Stimulated activated naive B cell treated with anti-CD40 and anti-IgM and Interleukin-4, amounts not matched to agents 10 μg/mL and 1 μg/mL and 100 μg/mL, for 72 hours (primary cell): ENCODE results near the gene OS9.

Source experiments
- ATAC-seq, 2 donors: fragments of 150-1000 bp; cut with Tn5 transposase; replicated peaks; 2 replicates each; pipeline ENCODE4 v1.10.0; 2021; ENCODE audit warnings: moderate library complexity in 1 of 2
- DNase-seq: peaks from one replicate; pipeline ENCODE4 v3.0.0; 2021
- H3K27ac Mint-ChIP-seq: one replicate; pipeline ENCODE4 v1.8.0; 2022; ENCODE audit warnings: mild to moderate bottlenecking, mixed read lengths
- H3K27me3 Mint-ChIP-seq, 2 donors: one replicate each; pipeline ENCODE4 v1.8.0; 2022; ENCODE audit warnings: mixed read lengths in 2 of 2
- H3K36me3 Mint-ChIP-seq, 2 donors: one replicate each; pipeline ENCODE4 v1.8.0; 2022; ENCODE audit warnings: mixed read lengths in 2 of 2, mild to moderate bottlenecking in 1 of 2
- H3K4me1 Mint-ChIP-seq, 2 donors: one replicate each; pipeline ENCODE4 v1.8.0; 2022; ENCODE audit warnings: mixed read lengths in 2 of 2, mild to moderate bottlenecking in 1 of 2
- H3K4me3 Mint-ChIP-seq, 2 donors: one replicate each; pipeline ENCODE4 v1.8.0; 2022; ENCODE audit warnings: mild to moderate bottlenecking in 2 of 2, mixed read lengths in 2 of 2, moderate library complexity in 1 of 2
- H3K9me3 Mint-ChIP-seq, 2 donors: one replicate each; pipeline ENCODE4 v1.8.0; 2022; ENCODE audit warnings: mixed read lengths in 2 of 2, mild to moderate bottlenecking in 1 of 2

OS9 gene

GRCh38 chr12:57763881-57764661 is 70.1 kb downstream of the OS9 start:
- H3K27me3 Mint-ChIP-seq: peaks cover 12 to 31% of the 10 kb centered on the region in 2 donors
- peaks cover 26 to 35% of the 10 kb centered on the region in 2 donors for H3K36me3 Mint-ChIP-seq
- H3K9me3 Mint-ChIP-seq: no peaks in the 10 kb centered on the region
- DNase-seq: no peak
- H3K4me1 Mint-ChIP-seq: peaks cover 26 to 60% of the 10 kb centered on the region in 2 donors
- no peak for ATAC-seq
- H3K27ac Mint-ChIP-seq: peak overlapping the region; percentile 26
- peak overlapping the region; percentile 89 to 94 for H3K4me3 Mint-ChIP-seq

DNA sequence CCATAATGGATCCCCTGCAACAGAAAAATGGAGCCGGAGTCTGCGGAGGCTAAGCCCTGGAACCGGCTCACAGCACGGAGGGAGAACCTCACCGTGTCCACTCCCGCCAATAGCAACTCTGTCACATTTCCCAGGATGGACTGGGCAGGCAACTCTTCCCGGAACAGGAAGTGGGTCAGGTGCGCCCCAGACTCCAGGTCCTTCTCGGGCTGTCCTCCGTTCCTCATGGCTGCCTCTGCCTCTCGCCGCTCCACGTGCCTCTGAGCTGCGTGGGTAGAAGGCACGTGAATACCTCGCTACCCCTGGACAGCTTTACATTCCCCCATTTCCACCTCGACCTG is 70.7 kb downstream of the OS9 start:
- Mint-ChIP-seq H3K27ac (peak overlapping the region; percentile 63), H3K36me3 (peaks cover 26 to 35% of the 10 kb centered on the region in 2 donors), H3K27me3 (peaks cover 12 to 31% of the 10 kb centered on the region in 2 donors), H3K4me3 (peak overlapping the region; percentile 89 to 94), H3K9me3 (no peaks in the 10 kb centered on the region), H3K4me1 (peaks cover 21 to 54% of the 10 kb centered on the region in 2 donors)
- no peak for DNase-seq
- ATAC-seq: peak; percentile 28 to 36

- Mint-ChIP-seq H3K4me3 (peak overlapping the region; percentile 89 to 94), H3K4me1 (peaks cover 19 to 54% of the 10 kb centered on the region in 2 donors), H3K27ac (peak overlapping the region; percentile 63), H3K27me3 (peaks cover 12 to 31% of the 10 kb centered on the region in 2 donors), H3K36me3 (peaks cover 30 to 36% of the 10 kb centered on the region in 2 donors), H3K9me3 (no peaks in the 10 kb centered on the region)
- DNase-seq: no peak
- ATAC-seq: peak; percentile 68 to 73
Observed at GRCh38 chr12:57765003-57765697, 71.2 kb downstream of the OS9 start.

GRCh38 chr12:57765698-57766463 is 71.9 kb downstream of the OS9 start:
- ATAC-seq: peak; percentile 15 to 29
- Mint-ChIP-seq H3K27ac (peak overlapping the region; percentile 63), H3K4me3 (peak overlapping the region; percentile 89 to 94), H3K4me1 (peaks cover 24 to 54% of the 10 kb centered on the region in 2 donors), H3K9me3 (no peaks in the 10 kb centered on the region), H3K36me3 (peaks cover 33 to 41% of the 10 kb centered on the region in 2 donors), H3K27me3 (peaks cover 12 to 31% of the 10 kb centered on the region in 2 donors)
- no peak for DNase-seq

DNA sequence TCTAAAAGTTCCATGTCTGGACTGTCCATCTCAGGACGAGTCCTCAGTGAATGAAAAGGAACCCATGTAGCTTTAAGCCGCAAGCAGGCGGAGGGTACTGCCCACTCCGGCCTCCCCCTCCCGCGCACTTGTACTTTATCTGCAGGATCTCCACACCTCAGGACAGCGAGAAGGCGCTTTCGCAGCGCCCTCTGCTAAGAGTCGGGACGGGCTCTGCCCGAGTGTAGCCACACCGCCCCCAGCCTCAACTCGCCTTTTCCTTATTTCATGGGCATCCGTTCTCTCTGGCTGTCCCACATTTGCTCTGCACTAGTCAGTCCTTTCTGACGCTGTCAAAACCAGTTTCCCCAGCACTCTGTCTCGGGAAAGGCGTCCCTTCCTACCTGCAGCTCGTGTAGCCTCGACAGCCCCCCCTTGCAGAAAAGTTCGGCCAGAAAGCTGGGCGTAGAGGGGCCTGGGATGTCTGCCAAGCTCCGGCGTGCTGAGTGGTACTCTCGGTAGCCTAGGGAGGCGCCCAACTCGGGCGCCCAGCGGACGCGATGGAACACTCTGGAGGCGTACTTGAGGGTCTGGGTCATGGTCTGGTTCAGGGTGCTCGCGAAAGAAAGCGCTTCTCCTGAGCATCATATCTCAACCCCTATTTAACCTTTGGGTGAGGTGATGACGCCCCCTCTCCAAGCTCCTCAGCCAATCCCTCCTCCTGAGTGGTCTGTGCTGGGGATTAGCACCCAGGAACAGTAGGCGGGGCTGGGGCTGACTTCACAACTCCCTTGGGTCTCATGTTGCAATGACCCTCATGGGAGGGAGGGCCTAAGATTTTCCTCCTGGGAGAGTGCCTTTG is 72.8 kb downstream of the OS9 start, which contains the start of gene CYP27B1:
Gene CYP27B1, minus strand, starts transcription at position 615 of the 841 bp plus-strand sequence. Its CDS starts 37 bp downstream, at position 578.
- peak within 1 kb of the TSS; percentile 89 to 94 for H3K4me3 Mint-ChIP-seq
- ATAC-seq (peak; percentile 25 to 26), DNase-seq (no peak)
- H3K27ac Mint-ChIP-seq: no peak within 1 kb of the TSS
- H3K36me3 Mint-ChIP-seq: peaks cover 33 to 40% of the 10 kb centered on the region in 2 donors
- peaks cover 12 to 31% of the 10 kb centered on the region in 2 donors for H3K27me3 Mint-ChIP-seq
- peaks cover 28 to 55% of the 10 kb centered on the region in 2 donors for H3K4me1 Mint-ChIP-seq
- no peaks in the 10 kb centered on the region for H3K9me3 Mint-ChIP-seq

DNA sequence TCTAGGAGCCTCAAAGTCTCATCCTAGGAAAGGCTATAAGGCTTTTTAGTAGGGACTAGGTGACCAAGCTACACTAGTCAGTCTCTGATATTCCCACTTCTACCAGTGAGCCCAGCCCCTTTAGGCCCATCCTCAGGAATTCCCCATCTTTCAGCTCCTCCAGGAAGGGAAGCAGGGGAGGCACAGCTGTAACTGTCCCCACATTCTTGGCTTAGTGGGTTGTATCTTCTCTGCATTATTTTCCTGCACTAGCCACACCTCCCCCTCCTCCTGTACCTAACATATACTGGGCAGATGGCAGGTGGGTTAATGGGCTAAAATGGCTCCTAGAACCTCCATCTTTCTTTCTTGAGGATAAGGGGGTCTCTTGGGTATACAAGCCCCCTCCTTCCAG is 73.4 kb downstream of the OS9 start:
- H3K4me3 Mint-ChIP-seq: no peak overlapping the region
- peaks cover 30 to 58% of the 10 kb centered on the region in 2 donors for H3K4me1 Mint-ChIP-seq
- ATAC-seq (no peak), DNase-seq (no peak)
- peaks cover 33 to 43% of the 10 kb centered on the region in 2 donors for H3K36me3 Mint-ChIP-seq
- H3K27me3 Mint-ChIP-seq: peaks cover 12 to 31% of the 10 kb centered on the region in 2 donors
- H3K9me3 Mint-ChIP-seq: no peaks in the 10 kb centered on the region
- no peak overlapping the region for H3K27ac Mint-ChIP-seq

DNA sequence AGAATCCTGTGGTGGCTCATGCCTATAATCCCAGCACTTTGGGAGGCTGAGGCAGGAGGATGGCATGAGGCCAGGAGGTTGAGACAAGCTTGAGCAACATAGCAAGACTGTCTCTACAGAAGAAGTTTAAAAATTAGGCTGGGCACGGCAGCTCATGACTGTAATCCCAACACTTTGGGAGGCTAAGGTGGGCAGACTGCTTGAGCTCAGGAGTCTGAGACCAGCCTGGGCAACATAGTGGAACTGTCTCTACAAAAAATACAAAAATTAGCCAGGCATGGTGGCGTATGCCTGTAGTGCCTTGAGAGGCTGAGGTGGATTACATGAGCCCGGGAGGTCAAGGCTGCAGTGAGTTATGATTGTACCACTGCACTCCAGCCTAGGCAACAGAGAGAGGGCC is 73.9 kb downstream of the OS9 start:
- ATAC-seq: no peak
- no peaks in the 10 kb centered on the region for H3K9me3 Mint-ChIP-seq
- peaks cover 14 to 31% of the 10 kb centered on the region in 2 donors for H3K27me3 Mint-ChIP-seq
- H3K36me3 Mint-ChIP-seq: peaks cover 34 to 45% of the 10 kb centered on the region in 2 donors
- H3K27ac Mint-ChIP-seq: no peak overlapping the region
- peaks cover 31 to 61% of the 10 kb centered on the region in 2 donors for H3K4me1 Mint-ChIP-seq
- no peak for DNase-seq
- no peak overlapping the region for H3K4me3 Mint-ChIP-seq

DNA sequence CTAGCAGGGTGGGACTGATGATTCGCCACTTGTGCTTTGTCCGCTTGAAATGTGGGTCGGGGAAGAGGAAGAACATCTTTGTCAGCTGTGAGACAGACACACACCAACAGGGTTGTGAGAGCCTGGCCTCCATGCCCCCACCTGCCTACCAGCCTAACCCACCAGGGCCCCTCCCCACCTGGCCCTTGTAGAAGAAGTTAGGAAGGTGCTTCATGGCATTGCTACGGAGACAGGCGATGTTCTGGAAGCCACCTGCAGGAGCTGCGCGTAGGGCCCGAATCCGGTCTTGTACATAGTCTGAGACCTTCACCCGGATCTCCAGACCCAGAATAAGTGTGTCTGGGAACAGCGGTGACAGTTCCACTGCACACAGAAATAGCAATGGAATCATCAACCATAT is 75.7 kb downstream of the OS9 start:
- Mint-ChIP-seq H3K4me3 (no peak overlapping the region), H3K27me3 (peaks cover 16 to 26% of the 10 kb centered on the region in 2 donors), H3K27ac (peak overlapping the region; percentile 43), H3K4me1 (peaks cover 30 to 61% of the 10 kb centered on the region in 2 donors), H3K9me3 (no peaks in the 10 kb centered on the region), H3K36me3 (peaks cover 35 to 46% of the 10 kb centered on the region in 2 donors)
- no peak for DNase-seq
- no peak for ATAC-seq

DNA sequence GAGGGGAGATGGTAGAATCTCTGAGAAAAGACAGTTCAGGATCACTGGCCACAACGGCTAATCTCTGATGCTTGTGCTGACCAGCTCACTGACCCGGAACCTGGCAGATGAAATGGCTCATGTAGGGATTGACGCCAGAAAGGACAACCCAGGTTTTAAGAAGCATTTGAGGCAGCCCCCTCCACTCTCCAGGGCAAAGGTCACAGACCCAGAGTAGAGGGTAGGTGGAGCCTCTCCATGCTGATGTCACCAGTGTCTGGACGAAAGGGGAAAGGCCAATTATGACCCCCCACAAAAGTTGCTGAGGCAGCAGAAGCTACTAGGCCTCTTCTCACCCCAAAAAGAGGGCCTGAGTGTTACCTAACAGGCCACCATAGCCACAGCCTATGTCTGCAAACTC is 76.8 kb downstream of the OS9 start:
- Mint-ChIP-seq H3K27me3 (peaks cover 10 to 15% of the 10 kb centered on the region in 2 donors), H3K4me1 (peaks cover 24 to 50% of the 10 kb centered on the region in 2 donors), H3K36me3 (peaks cover 35 to 49% of the 10 kb centered on the region in 2 donors), H3K27ac (no peak overlapping the region), H3K9me3 (no peaks in the 10 kb centered on the region), H3K4me3 (peak overlapping the region; percentile 97 to 99)
- DNase-seq: no peak
- no peak for ATAC-seq
